Central memory CD8-positive, alpha-beta T cell (primary cell): ENCODE results near the gene GATA5.

Experiments used
- ATAC-seq: fragments of 150-1000 bp; cut with Tn5 transposase; replicated peaks from 2 replicates; pipeline ENCODE4 v1.10.0; 2022; ENCODE audit warnings: mild to moderate bottlenecking, moderate FRiP score, moderate number of reproducible peaks; ENCODE audit not compliant: poor library complexity, severe bottlenecking; ENCODE audit errors: extremely low read depth
- DNase-seq, 2 donors: peaks; one replicate each; pipeline ENCODE4 v3.0.0; 2021; ENCODE audit warnings: low spot score in 2 of 2
- H3K27ac Mint-ChIP-seq: one replicate; pipeline ENCODE4 v1.8.0; 2022; ENCODE audit warnings: low read depth, mild to moderate bottlenecking, moderate library complexity, mixed read lengths
- H3K27me3 Mint-ChIP-seq: one replicate; pipeline ENCODE4 v1.8.0; 2022; ENCODE audit warnings: mixed read lengths
- H3K36me3 Mint-ChIP-seq: one replicate; pipeline ENCODE4 v1.8.0; 2022; ENCODE audit warnings: mild to moderate bottlenecking, moderate library complexity, mixed read lengths; ENCODE audit not compliant: insufficient read depth
- H3K4me1 Mint-ChIP-seq: one replicate; pipeline ENCODE4 v1.8.0; 2022; ENCODE audit warnings: mixed read lengths
- H3K4me3 Mint-ChIP-seq: one replicate; pipeline ENCODE4 v1.8.0; 2022; ENCODE audit warnings: mild to moderate bottlenecking, moderate library complexity, mixed read lengths
- H3K9me3 Mint-ChIP-seq: one replicate; pipeline ENCODE4 v1.8.0; 2022; ENCODE audit warnings: mixed read lengths

GATA5 gene

DNA sequence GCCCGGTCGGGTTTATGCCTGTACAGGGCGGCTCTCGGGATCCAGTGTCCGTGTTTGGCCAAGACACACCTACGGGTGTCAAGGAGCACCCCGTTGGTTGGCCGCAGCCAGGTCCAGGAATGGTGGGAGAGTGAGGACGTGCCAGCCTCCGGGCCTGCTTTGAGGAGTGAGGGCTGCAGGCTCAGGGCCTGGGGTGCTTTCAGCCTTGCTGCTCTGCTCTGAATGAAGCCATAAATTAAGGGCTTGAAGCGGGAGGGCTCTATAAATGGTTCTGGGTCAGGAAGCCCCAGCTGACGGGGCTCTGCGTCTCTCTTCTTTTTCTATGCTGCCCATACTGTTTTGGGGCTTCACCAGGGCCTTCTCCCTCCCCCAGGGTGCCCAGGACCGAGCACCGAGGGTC lies 15.1 kb downstream of the GATA5 start:
- no peaks in the 10 kb centered on the region for H3K4me1 Mint-ChIP-seq
- ATAC-seq (no peak), DNase-seq (no peak)
- H3K4me3 Mint-ChIP-seq: no peak overlapping the region
- peaks cover 17% of the 10 kb centered on the region for H3K27me3 Mint-ChIP-seq
- H3K27ac Mint-ChIP-seq: no peak overlapping the region
- no peaks in the 10 kb centered on the region for H3K36me3 Mint-ChIP-seq
- H3K9me3 Mint-ChIP-seq: no peaks in the 10 kb centered on the region

DNA sequence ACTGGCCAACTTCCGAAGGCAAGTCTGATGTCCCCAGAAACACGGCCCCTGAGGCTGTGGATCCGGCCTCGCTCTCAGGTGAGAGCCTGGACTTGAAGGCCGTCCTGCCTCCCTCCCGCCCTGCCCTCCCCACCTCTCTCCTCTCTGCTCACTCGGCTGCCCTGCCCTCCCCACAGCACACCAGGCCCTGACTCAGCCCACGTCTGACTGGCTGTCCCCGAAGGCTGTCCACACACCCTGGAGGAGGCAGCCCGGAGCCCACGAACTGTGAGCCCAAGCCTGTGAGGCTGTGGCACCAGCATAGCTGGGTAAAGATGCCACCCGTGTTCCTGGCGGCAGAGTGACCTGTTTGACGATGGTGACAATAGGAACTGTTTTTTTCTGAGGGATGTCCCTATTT lies 16.3 kb downstream of the GATA5 start:
- Mint-ChIP-seq H3K9me3 (no peaks in the 10 kb centered on the region), H3K27me3 (peaks cover 17% of the 10 kb centered on the region), H3K4me3 (no peak overlapping the region), H3K36me3 (no peaks in the 10 kb centered on the region), H3K27ac (no peak overlapping the region), H3K4me1 (no peaks in the 10 kb centered on the region)
- ATAC-seq (no peak), DNase-seq (no peak)

DNA sequence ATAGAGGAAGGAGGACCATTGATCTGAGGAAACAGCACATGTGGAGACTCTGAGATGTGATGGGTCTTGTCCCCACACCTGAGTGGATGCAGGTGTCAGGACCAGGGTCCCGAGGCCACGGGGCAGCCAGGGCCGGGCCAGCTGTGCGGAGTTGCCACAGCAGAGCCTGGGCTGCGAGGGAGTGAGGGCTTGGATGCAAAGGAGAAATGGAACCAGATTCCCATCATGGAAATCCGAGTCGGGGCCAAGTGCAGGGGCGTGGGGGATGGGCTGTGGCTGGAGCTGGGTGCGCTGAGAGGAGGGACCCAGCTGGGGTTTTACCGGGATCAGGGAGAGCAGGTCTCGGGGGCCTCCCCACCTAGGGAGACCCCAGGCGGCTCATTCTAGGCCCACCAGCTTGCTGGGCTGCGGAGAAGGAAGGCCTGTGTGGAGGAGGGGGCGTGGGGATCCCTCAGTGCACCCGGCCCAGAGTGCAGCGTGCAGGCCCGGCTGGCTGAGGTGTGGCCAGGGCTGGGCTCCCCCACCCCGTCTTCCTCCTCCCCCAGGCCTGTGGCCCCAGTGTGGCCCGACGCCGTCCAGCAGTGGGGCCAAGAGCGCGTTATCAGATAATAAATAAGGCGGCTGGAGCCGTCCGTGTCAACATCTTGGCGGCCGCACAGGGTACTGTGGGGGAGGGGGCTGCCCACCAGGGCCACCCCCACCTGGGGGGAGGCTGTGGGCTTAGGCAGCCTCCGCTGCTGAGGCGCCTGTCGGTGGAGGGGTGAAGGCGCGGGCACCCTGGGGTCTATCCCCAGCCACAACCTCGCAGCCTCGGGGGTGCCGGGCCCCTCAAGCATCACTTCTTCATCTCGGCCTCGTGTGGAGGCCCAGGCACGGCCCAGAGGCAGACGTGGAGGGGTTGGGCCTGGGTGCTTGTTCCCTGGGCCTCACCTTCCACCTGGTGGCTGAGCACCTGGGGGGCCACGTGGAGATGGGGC lies 17.2 kb downstream of the GATA5 start:
- ATAC-seq: no peak
- H3K4me1 Mint-ChIP-seq: no peaks in the 10 kb centered on the region
- no peaks in the 10 kb centered on the region for H3K36me3 Mint-ChIP-seq
- H3K27me3 Mint-ChIP-seq: peaks cover 26% of the 10 kb centered on the region
- H3K4me3 Mint-ChIP-seq: no peak overlapping the region
- no peak for DNase-seq
- H3K27ac Mint-ChIP-seq: no peak overlapping the region
- H3K9me3 Mint-ChIP-seq: no peaks in the 10 kb centered on the region

- Mint-ChIP-seq H3K27me3 (peaks cover 27% of the 10 kb centered on the region), H3K4me1 (no peaks in the 10 kb centered on the region), H3K27ac (no peak overlapping the region), H3K9me3 (no peaks in the 10 kb centered on the region), H3K36me3 (no peaks in the 10 kb centered on the region), H3K4me3 (no peak overlapping the region)
- ATAC-seq (no peak), DNase-seq (no peak)
Measured at GRCh38 chr20:62457831-62458230, 18.0 kb downstream of the GATA5 start.

- no peak overlapping the region for H3K4me3 Mint-ChIP-seq
- no peaks in the 10 kb centered on the region for H3K4me1 Mint-ChIP-seq
- peaks cover 27% of the 10 kb centered on the region for H3K27me3 Mint-ChIP-seq
- DNase-seq: no peak
- no peak for ATAC-seq
- no peak overlapping the region for H3K27ac Mint-ChIP-seq
- H3K36me3 Mint-ChIP-seq: no peaks in the 10 kb centered on the region
- no peaks in the 10 kb centered on the region for H3K9me3 Mint-ChIP-seq
Measured at GRCh38 chr20:62457098-62457497, 18.7 kb downstream of the GATA5 start.

DNA sequence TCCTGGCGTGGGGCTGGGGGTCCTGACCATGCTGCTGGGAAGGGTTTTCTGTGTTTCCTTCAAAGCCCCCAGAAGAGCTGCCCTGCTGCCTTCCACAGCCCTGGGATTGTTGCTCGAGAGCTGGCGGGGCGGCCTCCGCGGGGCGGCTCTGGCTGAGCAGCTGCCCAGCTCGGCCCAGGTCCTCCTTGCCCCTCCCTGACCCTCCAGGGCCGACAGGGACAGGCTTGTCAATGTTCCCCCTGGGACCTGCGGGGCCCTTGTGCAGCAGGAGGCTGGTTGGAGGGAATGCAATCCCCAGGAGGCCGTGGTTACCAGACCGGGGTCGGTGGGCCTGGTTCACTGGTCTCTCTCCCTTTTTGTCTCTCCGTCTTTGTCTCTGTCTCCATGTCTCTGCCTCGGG lies 19.9 kb downstream of the GATA5 start:
- Mint-ChIP-seq H3K27ac (no peak overlapping the region), H3K4me1 (no peaks in the 10 kb centered on the region), H3K27me3 (peaks cover 27% of the 10 kb centered on the region), H3K4me3 (no peak overlapping the region), H3K9me3 (no peaks in the 10 kb centered on the region), H3K36me3 (no peaks in the 10 kb centered on the region)
- DNase-seq (no peak), ATAC-seq (no peak)

DNA sequence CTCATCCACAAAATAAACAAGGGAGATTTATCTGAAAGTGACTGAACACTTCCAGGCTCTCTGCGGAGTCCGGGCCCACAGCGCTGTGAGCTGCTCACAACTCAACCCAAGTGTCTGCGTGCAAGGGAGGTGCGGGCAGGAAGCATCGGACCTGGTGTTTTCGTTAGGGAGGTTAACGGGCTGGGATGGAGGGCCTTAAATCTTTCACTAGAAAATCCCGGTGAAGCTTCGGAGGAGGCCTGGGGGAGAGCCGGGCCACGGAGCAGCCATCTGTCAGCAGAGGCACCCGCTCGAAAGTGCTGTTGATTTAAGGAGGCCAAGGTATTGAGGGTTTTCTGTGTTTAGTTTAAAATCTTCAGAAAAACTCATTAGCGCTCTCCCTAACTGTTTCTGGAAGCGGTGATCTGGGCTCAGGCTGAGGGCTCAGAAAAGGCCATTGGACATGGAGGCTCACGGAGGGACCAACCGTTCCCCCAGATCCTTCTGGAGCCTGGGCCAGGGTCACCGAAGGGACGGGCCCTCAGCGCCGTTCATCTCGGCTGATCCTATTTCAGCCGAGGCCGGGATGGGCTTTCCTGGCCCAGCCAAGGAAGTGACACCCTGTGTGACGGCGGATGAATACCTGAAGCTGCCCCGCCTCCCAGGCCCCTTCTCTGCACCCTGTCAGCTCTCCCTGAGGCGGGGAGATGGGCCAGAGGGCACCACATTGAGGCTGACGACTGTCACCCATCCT lies 20.7 kb downstream of the GATA5 start:
- Mint-ChIP-seq H3K27ac (no peak overlapping the region), H3K36me3 (no peaks in the 10 kb centered on the region), H3K4me3 (no peak overlapping the region), H3K4me1 (no peaks in the 10 kb centered on the region), H3K27me3 (peaks cover 27% of the 10 kb centered on the region), H3K9me3 (no peaks in the 10 kb centered on the region)
- no peak for ATAC-seq
- no peak for DNase-seq

- Mint-ChIP-seq H3K4me3 (no peak overlapping the region), H3K9me3 (no peaks in the 10 kb centered on the region), H3K4me1 (no peaks in the 10 kb centered on the region), H3K27me3 (peaks cover 35% of the 10 kb centered on the region), H3K27ac (no peak overlapping the region), H3K36me3 (no peaks in the 10 kb centered on the region)
- no peak for ATAC-seq
- no peak for DNase-seq
Measured at GRCh38 chr20:62453186-62453808, 22.5 kb downstream of the GATA5 start.

- DNase-seq (no peak), ATAC-seq (no peak)
- no peak overlapping the region for H3K27ac Mint-ChIP-seq
- H3K27me3 Mint-ChIP-seq: peaks cover 28% of the 10 kb centered on the region
- H3K4me3 Mint-ChIP-seq: no peak overlapping the region
- H3K36me3 Mint-ChIP-seq: no peaks in the 10 kb centered on the region
- H3K9me3 Mint-ChIP-seq: no peaks in the 10 kb centered on the region
- no peaks in the 10 kb centered on the region for H3K4me1 Mint-ChIP-seq
Measured at GRCh38 chr20:62452475-62453095, 23.2 kb downstream of the GATA5 start.

DNA sequence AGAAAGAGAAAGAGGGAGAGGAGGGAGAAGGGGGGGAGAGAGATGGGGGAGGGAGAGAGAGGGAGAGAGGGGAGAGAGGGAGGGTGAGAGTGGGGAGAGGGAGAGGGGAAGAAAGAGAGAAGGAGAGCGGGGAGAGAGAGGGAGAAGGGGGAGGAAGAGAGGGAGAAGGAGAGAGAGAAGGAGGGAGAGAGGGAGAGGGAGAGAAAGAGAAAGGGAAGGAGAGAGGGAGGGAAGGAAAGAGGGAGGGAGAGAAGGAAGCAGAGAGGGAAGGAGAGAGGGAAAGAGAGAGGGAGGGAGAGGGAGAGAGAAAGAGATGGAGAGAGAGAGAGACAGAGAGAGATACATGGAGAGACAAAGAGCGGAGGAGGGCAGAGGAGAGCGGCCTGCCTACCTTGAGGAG lies 23.8 kb downstream of the GATA5 start:
- no peak overlapping the region for H3K27ac Mint-ChIP-seq
- ATAC-seq: no peak
- H3K4me3 Mint-ChIP-seq: no peak overlapping the region

DNA sequence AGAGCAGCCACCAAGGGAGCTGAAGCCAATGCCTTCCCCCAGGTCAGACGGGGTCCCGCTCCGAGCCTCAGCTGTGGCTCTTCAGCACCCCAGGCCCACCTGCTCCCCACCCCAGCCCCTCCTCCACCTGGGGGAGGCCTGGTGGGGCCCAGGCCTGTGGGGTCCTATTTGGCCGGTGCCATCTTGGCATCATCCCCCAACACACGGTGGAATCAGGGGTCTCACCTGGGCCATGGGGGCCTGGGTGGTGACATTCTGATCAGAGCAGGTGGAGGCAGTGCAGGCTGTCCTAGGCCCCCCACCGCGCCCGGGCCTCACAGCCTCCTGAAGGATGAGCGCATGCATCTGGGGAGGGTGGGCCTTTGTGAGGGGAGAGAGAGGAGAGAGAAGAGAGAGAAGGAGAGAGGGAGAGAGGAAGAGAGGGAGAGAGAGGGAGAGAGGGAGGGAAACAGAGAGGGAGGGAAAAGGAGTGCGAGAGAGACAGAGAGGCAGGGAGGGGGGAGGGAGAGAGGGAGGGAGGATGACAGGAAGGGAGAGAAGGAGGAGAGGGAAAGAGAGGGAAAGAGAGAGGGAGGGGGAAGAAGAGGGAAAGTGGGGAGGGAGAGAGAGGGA lies 24.5 kb downstream of the GATA5 start:
- Mint-ChIP-seq H3K27me3 (peaks cover 21% of the 10 kb centered on the region), H3K9me3 (no peaks in the 10 kb centered on the region), H3K4me3 (no peak overlapping the region), H3K36me3 (no peaks in the 10 kb centered on the region), H3K4me1 (no peaks in the 10 kb centered on the region), H3K27ac (no peak overlapping the region)
- no peak for ATAC-seq
- DNase-seq: no peak

More for the DNA sequence above, 23.8 kb downstream of the GATA5 start:
- no peaks in the 10 kb centered on the region for H3K4me1 Mint-ChIP-seq
- no peak for DNase-seq
- H3K27me3 Mint-ChIP-seq: peaks cover 22% of the 10 kb centered on the region
- no peaks in the 10 kb centered on the region for H3K36me3 Mint-ChIP-seq
- H3K9me3 Mint-ChIP-seq: no peaks in the 10 kb centered on the region
